Measurements from ENCODE around the gene C11orf24.
"Not testable (repeated sequence)": the region's sequence is repeated elsewhere in the genome, so short reads cannot be mapped to it uniquely, and the experiment has no call there.

Gene C11orf24

GRCh38 chr11:68302670-68303069, 30.9 kb upstream of the C11orf24 start:
- Histone ChIP-seq H3K9me3 (ENCODE audit: control insufficient read depth, low read length) (no peaks in the 10 kb centered on the region), H3K14ac (ENCODE audit: low read length in 2 of 2) (peak overlapping the region in 1 of 2 experiments; percentile 5), H2BK12ac (ENCODE audit: low read length in 2 of 2) (no peak overlapping the region), H3K36me3 (ENCODE audit: control insufficient read depth in 1 of 2, insufficient read depth in 2 of 2, low read depth in 1 of 2, low read length in 2 of 2) (no peaks in the 10 kb centered on the region), H3K4me1 (ENCODE audit: control insufficient read depth, insufficient read depth, low read depth, low read length) (peaks cover 7% of the 10 kb centered on the region), H3K23ac (ENCODE audit: low read length in 2 of 2) (no peak overlapping the region), H2BK5ac (ENCODE audit: low read depth, low read length, poor library complexity, severe bottlenecking) (no peak overlapping the region), H3K9ac (ENCODE audit: low read length) (no peak overlapping the region), H2AFZ (ENCODE audit: low read depth, low read length) (no peak overlapping the region), H2BK15ac (ENCODE audit: low read depth, poor library complexity, severe bottlenecking) (no peak overlapping the region), H3K27me3 (ENCODE audit: control insufficient read depth in 1 of 2, insufficient read depth in 1 of 2, low read length in 2 of 2) (peaks cover 0 to 5% of the 10 kb centered on the region in 2 experiments), H3K27ac (ENCODE audit: low read length, poor library complexity, severe bottlenecking) (no peak overlapping the region), H4K8ac (ENCODE audit: low read length) (peak overlapping the region; percentile 39), H2BK120ac (ENCODE audit: low read depth, low read length) (no peak overlapping the region), H3K4me3 (ENCODE audit: insufficient read depth in 1 of 2, low read depth in 1 of 2, low read length in 2 of 2) (no peak overlapping the region), H4K91ac (ENCODE audit: low read length) (no peak overlapping the region), H3K4ac (ENCODE audit: low read depth in 1 of 2, low read length in 2 of 2) (no peak overlapping the region), H3K18ac (ENCODE audit: low read depth in 1 of 2, low read length in 2 of 2) (peak overlapping the region in 1 of 2 experiments; percentile 5), H3K4me2 (ENCODE audit: low read length, poor library complexity, severe bottlenecking) (no peak overlapping the region), H2AK5ac (ENCODE audit: low read length, severe bottlenecking) (no peak overlapping the region), H3K79me1 (replicated peaks; ENCODE audit: low read length, poor library complexity, severe bottlenecking) (no peaks in the 10 kb centered on the region)
- DNase-seq, result peak; percentile 68
- WGBS, result 91% methylated on average over 6 of the region's 7 CpGs

GRCh38 chr11:68302256-68302655, 30.5 kb upstream of the C11orf24 start:
- DNase-seq, result no peak
- Histone ChIP-seq H3K27ac (ENCODE audit: low read length, poor library complexity, severe bottlenecking) (no peak overlapping the region), H3K23ac (ENCODE audit: low read length in 2 of 2) (no peak overlapping the region), H3K79me1 (replicated peaks; ENCODE audit: low read length, poor library complexity, severe bottlenecking) (no peaks in the 10 kb centered on the region), H2BK5ac (ENCODE audit: low read depth, low read length, poor library complexity, severe bottlenecking) (no peak overlapping the region), H2BK120ac (ENCODE audit: low read depth, low read length) (no peak overlapping the region), H3K27me3 (ENCODE audit: control insufficient read depth in 1 of 2, insufficient read depth in 1 of 2, low read length in 2 of 2) (peaks cover 0 to 5% of the 10 kb centered on the region in 2 experiments), H2AK5ac (ENCODE audit: low read length, severe bottlenecking) (no peak overlapping the region), H2BK12ac (ENCODE audit: low read length in 2 of 2) (no peak overlapping the region), H4K91ac (ENCODE audit: low read length) (no peak overlapping the region), H3K18ac (ENCODE audit: low read depth in 1 of 2, low read length in 2 of 2) (peak overlapping the region in 1 of 2 experiments; percentile 5), H3K4me2 (ENCODE audit: low read length, poor library complexity, severe bottlenecking) (no peak overlapping the region), H2BK15ac (ENCODE audit: low read depth, poor library complexity, severe bottlenecking) (no peak overlapping the region), H3K9ac (ENCODE audit: low read length) (no peak overlapping the region), H3K14ac (ENCODE audit: low read length in 2 of 2) (peak overlapping the region in 1 of 2 experiments; percentile 5), H3K4me1 (ENCODE audit: control insufficient read depth, insufficient read depth, low read depth, low read length) (peaks cover 11% of the 10 kb centered on the region), H3K9me3 (ENCODE audit: control insufficient read depth, low read length) (no peaks in the 10 kb centered on the region), H3K36me3 (ENCODE audit: control insufficient read depth in 1 of 2, insufficient read depth in 2 of 2, low read depth in 1 of 2, low read length in 2 of 2) (no peaks in the 10 kb centered on the region), H4K8ac (ENCODE audit: low read length) (no peak overlapping the region), H2AFZ (ENCODE audit: low read depth, low read length) (no peak overlapping the region), H3K4ac (ENCODE audit: low read depth in 1 of 2, low read length in 2 of 2) (no peak overlapping the region), H3K4me3 (ENCODE audit: insufficient read depth in 1 of 2, low read depth in 1 of 2, low read length in 2 of 2) (no peak overlapping the region)
- WGBS, result 91% methylated on average over 5 of the region's 5 CpGs

- Histone ChIP-seq H3K9me3 (ENCODE audit: control insufficient read depth, low read length) (no peaks in the 10 kb centered on the region), H3K14ac (ENCODE audit: low read length in 2 of 2) (no peak overlapping the region)
Measured at GRCh38 chr11:68300076-68300830, 28.5 kb upstream of the C11orf24 start.

GRCh38 chr11:68299517-68299879, 27.7 kb upstream of the C11orf24 start:
- H2AFZ ChIP-seq (ENCODE audit: low read depth, low read length); H3K4me3 ChIP-seq (ENCODE audit: insufficient read depth in 1 of 2, low read depth in 1 of 2, low read length in 2 of 2); H3K27me3 ChIP-seq (ENCODE audit: control insufficient read depth in 1 of 2, insufficient read depth in 1 of 2, low read length in 2 of 2); H4K91ac ChIP-seq (ENCODE audit: low read length); DNase-seq; H2AK5ac ChIP-seq (ENCODE audit: low read length, severe bottlenecking); H3K36me3 ChIP-seq (ENCODE audit: control insufficient read depth in 1 of 2, insufficient read depth in 2 of 2, low read depth in 1 of 2, low read length in 2 of 2); H4K8ac ChIP-seq (ENCODE audit: low read length); H3K18ac ChIP-seq (ENCODE audit: low read depth in 1 of 2, low read length in 2 of 2); H3K27ac ChIP-seq (ENCODE audit: low read length, poor library complexity, severe bottlenecking); H3K14ac ChIP-seq (ENCODE audit: low read length in 2 of 2); H3K4ac ChIP-seq (ENCODE audit: low read depth in 1 of 2, low read length in 2 of 2); H3K4me2 ChIP-seq (ENCODE audit: low read length, poor library complexity, severe bottlenecking); H2BK120ac ChIP-seq (ENCODE audit: low read depth, low read length); H3K9me3 ChIP-seq (ENCODE audit: control insufficient read depth, low read length); H2BK12ac ChIP-seq (ENCODE audit: low read length in 2 of 2); H3K79me1 ChIP-seq (replicated peaks; ENCODE audit: low read length, poor library complexity, severe bottlenecking); H2BK15ac ChIP-seq (ENCODE audit: low read depth, poor library complexity, severe bottlenecking); H2BK5ac ChIP-seq (ENCODE audit: low read depth, low read length, poor library complexity, severe bottlenecking); H3K9ac ChIP-seq (ENCODE audit: low read length); H3K23ac ChIP-seq (ENCODE audit: low read length in 2 of 2): not testable (repeated sequence)
- 100% methylated on average over 3 of the region's 9 CpGs for WGBS
- peaks cover 12% of the 10 kb centered on the region for H3K4me1 ChIP-seq (ENCODE audit: control insufficient read depth, insufficient read depth, low read depth, low read length)

More at GRCh38 chr11:68300076-68300830, 28.5 kb upstream of the C11orf24 start:
- no peak overlapping the region for H3K9ac ChIP-seq (ENCODE audit: low read length)
- no peak overlapping the region for H3K18ac ChIP-seq (ENCODE audit: low read depth in 1 of 2, low read length in 2 of 2)
- no peak for DNase-seq
- no peaks in the 10 kb centered on the region for H3K36me3 ChIP-seq (ENCODE audit: control insufficient read depth in 1 of 2, insufficient read depth in 2 of 2, low read depth in 1 of 2, low read length in 2 of 2)
- H2AK5ac ChIP-seq (ENCODE audit: low read length, severe bottlenecking), result no peak overlapping the region
- no peak overlapping the region for H4K8ac ChIP-seq (ENCODE audit: low read length)
- no peak overlapping the region for H3K4me2 ChIP-seq (ENCODE audit: low read length, poor library complexity, severe bottlenecking)
- H2BK120ac ChIP-seq (ENCODE audit: low read depth, low read length), result no peak overlapping the region
- H2BK5ac ChIP-seq (ENCODE audit: low read depth, low read length, poor library complexity, severe bottlenecking), result no peak overlapping the region
- H3K4me1 ChIP-seq (ENCODE audit: control insufficient read depth, insufficient read depth, low read depth, low read length), result peaks cover 12% of the 10 kb centered on the region
- no peak overlapping the region for H3K4ac ChIP-seq (ENCODE audit: low read depth in 1 of 2, low read length in 2 of 2)
- H3K27me3 ChIP-seq (ENCODE audit: control insufficient read depth in 1 of 2, insufficient read depth in 1 of 2, low read length in 2 of 2), result peaks cover 0 to 5% of the 10 kb centered on the region in 2 experiments
- no peak overlapping the region for H2BK12ac ChIP-seq (ENCODE audit: low read length in 2 of 2)
- no peak overlapping the region for H3K23ac ChIP-seq (ENCODE audit: low read length in 2 of 2)
- H3K79me1 ChIP-seq (replicated peaks; ENCODE audit: low read length, poor library complexity, severe bottlenecking), result no peaks in the 10 kb centered on the region
- no peak overlapping the region for H3K27ac ChIP-seq (ENCODE audit: low read length, poor library complexity, severe bottlenecking)
- H2AFZ ChIP-seq (ENCODE audit: low read depth, low read length), result no peak overlapping the region
- no peak overlapping the region for H2BK15ac ChIP-seq (ENCODE audit: low read depth, poor library complexity, severe bottlenecking)
- no peak overlapping the region for H3K4me3 ChIP-seq (ENCODE audit: insufficient read depth in 1 of 2, low read depth in 1 of 2, low read length in 2 of 2)
- no peak overlapping the region for H4K91ac ChIP-seq (ENCODE audit: low read length)
- 88% methylated on average over 6 of the region's 12 CpGs for WGBS
